HK-2 (cell line): ENCODE data around the gene FHAD1.
"Not testable (repeated sequence)": the region's sequence is repeated elsewhere in the genome, so short reads cannot be mapped to it uniquely, and the experiment has no call there.

Experiments used
- DNase-seq: peaks from one replicate; pipeline ENCODE4 v3.0.0-alpha.2; 2018; ENCODE audit not compliant: unreplicated experiment

FHAD1 gene

GRCh38 chr1:15276691-15277446, 29.8 kb downstream of the FHAD1 start:
- DNase-seq = no peak

- DNase-seq = no peak
These were observed 30.4 kb downstream of the FHAD1 start for GRCh38 chr1:15277447-15277838.

GRCh38 chr1:15277933-15278332, 30.9 kb downstream of the FHAD1 start:
- DNase-seq = no peak

GRCh38 chr1:15279576-15280230, 32.7 kb downstream of the FHAD1 start:
- DNase-seq = no peak

GRCh38 chr1:15280416-15280815, 33.4 kb downstream of the FHAD1 start:
- no peak for DNase-seq

- DNase-seq = no peak
These were observed 35.0 kb downstream of the FHAD1 start for GRCh38 chr1:15282038-15282437.

GRCh38 chr1:15282810-15283474, 35.9 kb downstream of the FHAD1 start:
- DNase-seq = no peak

GRCh38 chr1:15283526-15283925, 36.5 kb downstream of the FHAD1 start:
- DNase-seq = no peak

GRCh38 chr1:15286452-15286851, 39.4 kb downstream of the FHAD1 start:
- no peak for DNase-seq

- no peak for DNase-seq
These were observed 40.3 kb downstream of the FHAD1 start for GRCh38 chr1:15287035-15287979.

GRCh38 chr1:15288173-15288926, 41.3 kb downstream of the FHAD1 start:
- no peak for DNase-seq

GRCh38 chr1:15289251-15289651, 42.2 kb downstream of the FHAD1 start:
- no peak for DNase-seq

GRCh38 chr1:15290382-15290781, 43.4 kb downstream of the FHAD1 start:
- no peak for DNase-seq

GRCh38 chr1:15295696-15296095, 48.7 kb downstream of the FHAD1 start:
- no peak for DNase-seq

GRCh38 chr1:15296585-15297321, 49.7 kb downstream of the FHAD1 start:
- no peak for DNase-seq

GRCh38 chr1:15297975-15298374, 51.0 kb downstream of the FHAD1 start:
- not testable (repeated sequence) for DNase-seq

- no peak for DNase-seq
These were observed 52.2 kb downstream of the FHAD1 start for GRCh38 chr1:15299179-15299578.

GRCh38 chr1:15299806-15300205, 52.8 kb downstream of the FHAD1 start:
- no peak for DNase-seq

GRCh38 chr1:15303935-15304334, 56.9 kb downstream of the FHAD1 start:
- no peak for DNase-seq

- DNase-seq = peak; percentile 57
These were observed 57.9 kb downstream of the FHAD1 start for GRCh38 chr1:15304708-15305467.
